SK-N-SH (cell line): Measurements from ENCODE around the gene FBXO31. TPM values are rescaled to one million over a fixed set of nuclear protein-coding genes. Genes with fewer than 3 reads are reported as not detected.

Experiments used
- CTCF ChIA-PET: fragments of 300-600, 350-600 bp; formaldehyde crosslinking; extraction: SDS; loops from one replicate; lab custom pipeline; 2021; lab: Yijun Ruan, JAX
- POLR2A ChIA-PET: fragments of 350-600 bp; sonication (Branson Sonifier 250); formaldehyde crosslinking; extraction: SDS; loops from one replicate; lab custom pipeline; 2020; ENCODE audit warnings: antibody characterized with exemption, inconsistent platforms; lab: Yijun Ruan, JAX
- DNase-seq: peaks from one replicate; pipeline ENCODE4 v3.0.0; 2012
- H2AFZ ChIP-seq: fragments of 200-600 bp; sonication (generic); 2 replicates; pipeline ENCODE4 v1.8.1; 2016; ENCODE audit warnings: antibody characterized with exemption, mild to moderate bottlenecking, low read depth
- H3F3A ChIP-seq: fragments of 200-600 bp; sonication (generic); replicated peaks from 2 replicates; pipeline ENCODE3; 2016; ENCODE audit warnings: antibody characterized with exemption, mild to moderate bottlenecking; ENCODE audit not compliant: insufficient read depth
- H3K27ac ChIP-seq, 2 experiments: fragments of 200-500 bp in 1 of 2; fragments of 200-600 bp in 1 of 2; sonication (Bioruptor generic) in 1 of 2; sonication (generic), shearing (Covaris generic) in 1 of 2; 2 replicates each; pipeline versions ENCODE4 v1.5.1 to v1.6.1; 2014 to 2016; ENCODE audit warnings: low read depth in 2 of 2, inconsistent platforms in 1 of 2, low read length in 1 of 2, mild to moderate bottlenecking in 1 of 2, mixed read lengths in 1 of 2
- H3K27me3 ChIP-seq: fragments of 200-600 bp; sonication (generic), shearing (Covaris generic); 2 replicates; pipeline ENCODE4 v1.6.1; 2016; ENCODE audit warnings: mixed run types; ENCODE audit not compliant: insufficient read depth
- H3K36me3 ChIP-seq, 2 experiments: fragments of 200-500 bp in 1 of 2; fragments of 200-600 bp in 1 of 2; sonication (Bioruptor generic) in 1 of 2; sonication (generic) in 1 of 2; replicated peaks in 1 of 2; 2 replicates each; pipeline versions ENCODE3 to v1.5.1; 2014 to 2016; ENCODE audit warnings: low read length in 1 of 2, mild to moderate bottlenecking in 1 of 2; ENCODE audit not compliant: insufficient read depth in 2 of 2, control insufficient read depth in 1 of 2
- H3K4me1 ChIP-seq, 2 experiments: fragments of 200-500 bp in 1 of 2; fragments of 200-600 bp in 1 of 2; sonication (Bioruptor generic) in 1 of 2; sonication (generic), shearing (Covaris generic) in 1 of 2; 2 replicates each; pipeline versions ENCODE4 v1.5.1 to v1.6.1; 2014 to 2016; ENCODE audit warnings: low read depth in 1 of 2, low read length in 1 of 2, mixed run types in 1 of 2; ENCODE audit not compliant: insufficient read depth in 2 of 2, control insufficient read depth in 1 of 2
- H3K4me2 ChIP-seq: fragments of 200-600 bp; sonication (generic), shearing (Covaris generic); 2 replicates; pipeline ENCODE4 v1.6.1; 2017; ENCODE audit warnings: mixed run types
- H3K4me3 ChIP-seq, 2 experiments: fragments of 200-500 bp in 1 of 2; fragments of 200-600 bp in 1 of 2; sonication (Bioruptor generic) in 1 of 2; sonication (generic), shearing (Covaris generic) in 1 of 2; 2 replicates each; pipeline versions ENCODE4 v1.5.1 to v1.8.1; 2014 to 2016; ENCODE audit warnings: low read depth in 2 of 2, inconsistent platforms in 1 of 2, low read length in 1 of 2, mild to moderate bottlenecking in 1 of 2, mixed read lengths in 1 of 2, moderate library complexity in 1 of 2
- H3K79me2 ChIP-seq: fragments of 200-600 bp; sonication (generic); 2 replicates; pipeline ENCODE4 v1.8.1; 2017; ENCODE audit warnings: mild to moderate bottlenecking; ENCODE audit not compliant: insufficient read depth
- H3K9ac ChIP-seq: fragments of 200-600 bp; sonication (generic); 2 replicates; pipeline ENCODE4 v1.6.1; 2017; ENCODE audit warnings: mixed run types
- H3K9me2 ChIP-seq: fragments of 200-600 bp; sonication (generic); 2 replicates; pipeline ENCODE4 v1.6.1; 2017; ENCODE audit warnings: mixed run types
- H3K9me3 ChIP-seq: fragments of 200-600 bp; sonication (generic); 2 replicates; pipeline ENCODE4 v1.6.1; 2017; ENCODE audit warnings: mixed run types, mild to moderate bottlenecking, moderate library complexity
- H4K20me1 ChIP-seq: fragments of 200-600 bp; sonication (generic); 2 replicates; pipeline ENCODE4 v1.6.1; 2017; ENCODE audit warnings: mild to moderate bottlenecking, mixed run types; ENCODE audit not compliant: insufficient read depth
- CHD2 ChIP-seq: fragments of 150-350 bp; IDR thresholded peaks from 2 replicates; pipeline ENCODE4 v1.6.1; 2018; ENCODE audit warnings: low read length; ENCODE audit not compliant: partially characterized antibody
- CTCF ChIP-seq: fragments of 200-600 bp; sonication (generic); IDR thresholded peaks from 2 replicates; pipeline ENCODE4 v1.6.1; 2017; ENCODE audit warnings: antibody characterized with exemption, mild to moderate bottlenecking, moderate library complexity
- EZH2phosphoT487 ChIP-seq: fragments of 200-600 bp; sonication (generic); IDR thresholded peaks from 2 replicates; pipeline ENCODE4 v1.6.1; 2017; ENCODE audit warnings: low read depth, mixed run types, mild to moderate bottlenecking, antibody characterized with exemption, moderate library complexity, borderline replicate concordance
- FOXJ3 ChIP-seq: sonication (generic); formaldehyde crosslinking; IDR thresholded peaks from 2 replicates; pipeline ENCODE4 v1.5.1; 2020; ENCODE audit warnings: mild to moderate bottlenecking, missing genetic modification reagents
- JUND ChIP-seq: IDR thresholded peaks from 2 replicates; pipeline ENCODE4 v1.4.0; 2012
- MEF2A ChIP-seq: IDR thresholded peaks from 2 replicates; pipeline ENCODE4 v1.4.0; 2012; ENCODE audit warnings: low read depth, borderline replicate concordance
- MXI1 ChIP-seq: IDR thresholded peaks from 2 replicates; pipeline ENCODE4 v1.6.1; 2012; ENCODE audit warnings: mild to moderate bottlenecking, low read depth, low read length, improper control_type of control experiment
- NFIC ChIP-seq: IDR thresholded peaks from 2 replicates; pipeline ENCODE4 v1.4.0; 2012; ENCODE audit warnings: borderline replicate concordance
- NRF1 ChIP-seq: IDR thresholded peaks from 2 replicates; pipeline ENCODE4 v1.6.1; 2012; ENCODE audit warnings: low read depth, mild to moderate bottlenecking, low read length
- PBX3 ChIP-seq: IDR thresholded peaks from 2 replicates; pipeline ENCODE4; 2012
- RAD21 ChIP-seq: IDR thresholded peaks from 2 replicates; pipeline ENCODE4 v1.6.1; 2012; ENCODE audit warnings: mild to moderate bottlenecking, low read length
- RCOR1 ChIP-seq: fragments of 150-350 bp; IDR thresholded peaks from 2 replicates; pipeline ENCODE4 v1.6.1; 2017; ENCODE audit warnings: antibody characterized with exemption, low read length
- REST ChIP-seq: IDR thresholded peaks from 2 replicates; pipeline ENCODE4 v1.6.1; 2012; ENCODE audit warnings: mild to moderate bottlenecking, low read depth, low read length, moderate library complexity
- RXRA ChIP-seq: IDR thresholded peaks from 2 replicates; pipeline ENCODE4 v1.4.0; 2012; ENCODE audit warnings: low read depth, mild to moderate bottlenecking, borderline replicate concordance
- SMC3 ChIP-seq: IDR thresholded peaks from 2 replicates; pipeline ENCODE4 v1.6.1; 2012; ENCODE audit warnings: low read depth, low read length, improper control_type of control experiment
- TEAD4 ChIP-seq: IDR thresholded peaks from 2 replicates; pipeline ENCODE4 v1.4.0; 2012; ENCODE audit warnings: mild to moderate bottlenecking, borderline replicate concordance; ENCODE audit not compliant: insufficient read depth
- ZBTB33 ChIP-seq: IDR thresholded peaks from 2 replicates; pipeline ENCODE4 v1.4.0; 2012; ENCODE audit warnings: low read depth, borderline replicate concordance
- WGBS: methylation state at CpG from one replicate; pipeline ENCODE4 v1.1.6; 2017; ENCODE audit warnings: low lambda C conversion rate; 5-methylcytosine and 5-hydroxymethylcytosine counted together
- polyA plus RNA-seq, 3 experiments: library from polyadenylated mRNA; depleted of rRNA; stranded (reverse); fragments of >200 nt; gene quantifications; 2 replicates each; pipeline ENCODE4 v1.2.3, GENCODE V29; 2012

FBXO31 gene
- polyA plus RNA-seq, 1 of the 3 experiments (the other 2 are of a cell fraction), result 14.2 TPM

- ChIA-PET CTCF (interaction anchor here (0.8 to 2.2 kb wide), 6 partner anchors 8 to 50 kb away, joined by 3 to 6 read pairs (median 4); no protein-coding TSS in a partner anchor), POLR2A (no interaction called here)
- Histone ChIP-seq H3K79me2 (peaks cover 14% of the 10 kb centered on the region; the same call in 1 of the 2 replicates), H2AFZ (no peak overlapping the region), H3K27ac (no peak overlapping the region), H3K27me3 (no peaks in the 10 kb centered on the region), H3K36me3 (peaks cover 6 to 15% of the 10 kb centered on the region in 2 experiments), H3F3A (peaks cover 3% of the 10 kb centered on the region), H3K9me2 (no peaks in the 10 kb centered on the region), H3K4me2 (no peak overlapping the region), H3K4me1 (peaks cover 0 to 30% of the 10 kb centered on the region in 2 experiments; a peak in 3 of 4 replicates), H3K9ac (no peak overlapping the region), H4K20me1 (no peaks in the 10 kb centered on the region), H3K9me3 (no peaks in the 10 kb centered on the region), H3K4me3 (no peak overlapping the region)
- no peak for DNase-seq
- TF ChIP-seq TEAD4, result no peak
- TF ChIP-seq RCOR1, result no peak
- TF ChIP-seq CTCF, result no peak
- no peak for TF ChIP-seq SMC3
- TF ChIP-seq RXRA, result no peak
- no peak for TF ChIP-seq JUND
- no peak for TF ChIP-seq PBX3
- TF ChIP-seq NRF1, result no peak
- no peak for TF ChIP-seq EZH2phosphoT487
- 82% methylated on average over 5 of the region's 13 CpGs for WGBS
These were observed 35.5 kb downstream of the FBXO31 start for GRCh38 chr16:87347932-87348615.

- CTCF ChIA-PET, result no interaction called here
- Histone ChIP-seq H3K79me2 (peaks cover 14% of the 10 kb centered on the region; the same call in 1 of the 2 replicates), H4K20me1 (no peaks in the 10 kb centered on the region), H3K27ac (no peak overlapping the region), H3K4me3 (no peak overlapping the region), H3K4me1 (peaks cover 0 to 18% of the 10 kb centered on the region in 2 experiments; a peak in 3 of 4 replicates), H3F3A (peaks cover 3% of the 10 kb centered on the region), H3K27me3 (no peaks in the 10 kb centered on the region), H3K4me2 (no peak overlapping the region), H3K36me3 (peaks cover 6 to 23% of the 10 kb centered on the region in 2 experiments), H3K9ac (no peak overlapping the region), H2AFZ (no peak overlapping the region), H3K9me2 (no peaks in the 10 kb centered on the region), H3K9me3 (no peaks in the 10 kb centered on the region)
- POLR2A ChIA-PET, result no interaction called here
- 95% methylated on average over 11 of the region's 21 CpGs for WGBS
- DNase-seq, result no peak
- no peak for TF ChIP-seq REST
- TF ChIP-seq CHD2, result no peak
- no peak for TF ChIP-seq TEAD4
- no peak for TF ChIP-seq NRF1
- no peak for TF ChIP-seq RAD21
- TF ChIP-seq MXI1, result no peak
- no peak for TF ChIP-seq ZBTB33
- TF ChIP-seq NFIC, result no peak
- no peak for TF ChIP-seq MEF2A
- no peak for TF ChIP-seq RXRA
- no peak for TF ChIP-seq FOXJ3 (CRISPR knock-in tag)
These were observed 37.0 kb downstream of the FBXO31 start for GRCh38 chr16:87346517-87347060.
